K562 (cell line): Measurements from ENCODE around the gene ILK. TPM values are rescaled to one million over a fixed set of nuclear protein-coding genes. Genes with fewer than 3 reads are reported as not detected.

Experiments used
- AFF4 ChIP-seq: sonication (generic); formaldehyde crosslinking; IDR thresholded peaks from 2 replicates; pipeline ENCODE4 v1.8.0; 2023; ENCODE audit warnings: mild to moderate bottlenecking, missing genetic modification reagents
- ILF3 ChIP-seq: fragments of 450-650 bp; IDR thresholded peaks from 2 replicates; pipeline ENCODE4 v1.6.1; 2018; ENCODE audit warnings: antibody characterized with exemption, mild to moderate bottlenecking, moderate library complexity, borderline replicate concordance
- PHTF2 ChIP-seq: fragments of 250-450 bp; sonication (Bioruptor Pico); IDR thresholded peaks from 2 replicates; pipeline ENCODE4 v1.5.0; 2021; ENCODE audit warnings: mild to moderate bottlenecking
- POLR2B ChIP-seq: fragments of 450-650 bp; IDR thresholded peaks from 2 replicates; pipeline ENCODE4 v1.6.1; 2018; ENCODE audit warnings: low read depth; ENCODE audit not compliant: partially characterized antibody
- SMAD3 ChIP-seq: fragments of 450-650 bp; formaldehyde crosslinking; conservative IDR thresholded peaks from 2 replicates; pipeline ENCODE4 v1.4.0; 2020; ENCODE audit warnings: mild to moderate bottlenecking
- USF2 ChIP-seq: sonication (generic); formaldehyde crosslinking; IDR thresholded peaks from 2 replicates; pipeline ENCODE4 v1.5.0; 2020; ENCODE audit warnings: missing genetic modification reagents
- ZBTB49 ChIP-seq: sonication (generic); formaldehyde crosslinking; IDR thresholded peaks from 2 replicates; pipeline ENCODE4 v1.8.0; 2022; ENCODE audit warnings: missing genetic modification reagents, mild to moderate bottlenecking, borderline replicate concordance
- ZNF121 ChIP-seq: sonication (generic); formaldehyde crosslinking; conservative IDR thresholded peaks from 2 replicates; pipeline ENCODE4 v1.8.0; 2022; ENCODE audit warnings: missing genetic modification reagents
- ZNF24 ChIP-seq: fragments of 450-650 bp; IDR thresholded peaks from 2 replicates; pipeline ENCODE4 v1.6.1; 2016
- ZNF785 ChIP-seq: fragments of 250-450 bp; sonication (Bioruptor Pico); IDR thresholded peaks from 2 replicates; pipeline ENCODE4 v1.4.0; 2020; ENCODE audit warnings: mild to moderate bottlenecking
- ZZZ3 ChIP-seq: fragments of 450-650 bp; IDR thresholded peaks from 2 replicates; pipeline ENCODE4 v1.6.1; 2016; ENCODE audit warnings: antibody characterized with exemption, mild to moderate bottlenecking, moderate library complexity
- polyA plus RNA-seq, 8 experiments: library from polyadenylated mRNA; depleted of rRNA in 4 of 8; stranded (reverse) in 5 of 8; unstranded in 3 of 8; fragments of >200 nt; fragmentation: Nextera tagmentation in 2 of 8; fragmentation: Illumina TruSeq in 1 of 8; extraction: Ambion mirVana in 2 of 8; extraction: Trizol in 1 of 8; gene quantifications; 2 replicates each; pipeline versions ENCODE4 v1.2.1 to v1.2.3, GENCODE V29; 2011 to 2014; ENCODE audit warnings: inconsistent platforms in 1 of 8, missing spikeins in 1 of 8
- total RNA-seq, 7 experiments: library from RNA; depleted of rRNA in 6 of 7; stranded (reverse); fragments of >200 nt in 6 of 7; fragmentation: Illumina TruSeq in 2 of 7; extraction: Trizol in 2 of 7; gene quantifications; 2 replicates each; pipeline versions ENCODE4 v1.2.1 to v1.2.3, GENCODE V29; 2011 to 2021; ENCODE audit warnings: low replicate concordance in 1 of 7
- TF ChIP-seq, protein P1 (sequence below): fragments of 250-450 bp; sonication (Bioruptor Pico); IDR thresholded peaks from 2 replicates; pipeline ENCODE4 v1.8.0; 2022; ENCODE audit warnings: inconsistent platforms, mild to moderate bottlenecking, moderate library complexity, borderline replicate concordance
- TF ChIP-seq, protein P2 (sequence below), 2 experiments: fragments of 450-650 bp; conservative IDR thresholded peaks; 2 replicates each; pipeline ENCODE4 v1.6.1; 2017; ENCODE audit warnings: mild to moderate bottlenecking in 2 of 2, moderate library complexity in 2 of 2
- TF ChIP-seq, protein P3 (sequence below): fragments of 250-450 bp; sonication (Bioruptor Pico); IDR thresholded peaks from 2 replicates; pipeline ENCODE4 v1.8.0; 2022; ENCODE audit warnings: moderate library complexity, mild to moderate bottlenecking, inconsistent platforms

ILK gene
- total and polyA plus RNA-seq, 9 of the 15 experiments (the other 6 are each of a cell fraction or from before 2014, with no cell fraction given) = 43.3 to 95.9 (median 58.9) TPM

DNA sequence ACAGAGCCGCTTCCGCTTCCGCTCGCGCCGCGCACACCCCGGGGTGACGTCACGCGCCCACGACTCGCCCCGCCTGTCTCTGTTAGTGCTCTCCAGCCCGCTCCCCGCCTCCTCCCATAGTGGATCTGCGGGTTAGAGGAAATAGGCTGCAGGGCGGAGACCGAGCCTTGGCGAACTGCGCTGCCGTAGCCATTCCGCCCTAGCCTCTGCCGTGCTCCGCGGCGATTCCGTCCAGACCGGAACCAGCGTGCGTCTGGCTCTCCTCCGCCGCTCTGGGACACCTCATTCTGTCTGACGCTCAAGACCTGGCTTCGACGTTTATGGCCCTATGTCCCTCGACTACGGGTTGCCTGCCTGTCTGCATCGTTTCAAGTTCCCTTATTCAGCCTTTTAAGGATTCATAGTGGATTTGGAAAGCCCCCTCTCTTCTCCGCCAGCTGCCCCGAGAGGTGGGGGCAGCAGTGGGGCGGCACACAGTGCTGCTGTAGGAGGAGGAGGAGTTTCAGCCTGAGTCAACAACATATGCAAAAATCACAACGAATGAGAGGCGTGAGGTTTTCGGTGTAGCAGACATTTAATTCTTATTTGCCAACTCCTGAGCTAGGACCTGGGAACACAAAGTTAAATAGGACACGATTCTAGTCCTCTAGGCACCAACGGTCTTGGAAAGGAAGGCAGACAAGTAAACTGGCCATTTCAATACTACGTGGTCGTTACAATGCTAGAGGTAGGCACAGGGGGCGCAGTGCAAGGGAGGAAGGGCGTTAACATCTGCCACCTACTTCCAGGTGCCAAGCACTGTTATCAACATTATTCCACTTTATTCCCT, 8.9 kb downstream of the ILK start, which contains the start of gene TAF10 (continued):
- TF ChIP-seq ZZZ3 (no peak), SMAD3 (0 out of 2 replicates have a peak, but pooled peaks have one; percentile 63), ZNF785 (CRISPR knock-in tag) (no peak), ZBTB49 (no peak), USF2 (CRISPR knock-in tag) (no peak), AFF4 (CRISPR knock-in tag) (peak; percentile 81), PHTF2 (CRISPR knock-in tag) (peak; percentile 72; the same call in 1 of the 2 replicates), POLR2B (peak; percentile 95), ZNF24 (peak; percentile 91), ZNF121 (CRISPR knock-in tag) (no peak), ILF3 (no peak)
- TF ChIP-seq, protein P1, sequence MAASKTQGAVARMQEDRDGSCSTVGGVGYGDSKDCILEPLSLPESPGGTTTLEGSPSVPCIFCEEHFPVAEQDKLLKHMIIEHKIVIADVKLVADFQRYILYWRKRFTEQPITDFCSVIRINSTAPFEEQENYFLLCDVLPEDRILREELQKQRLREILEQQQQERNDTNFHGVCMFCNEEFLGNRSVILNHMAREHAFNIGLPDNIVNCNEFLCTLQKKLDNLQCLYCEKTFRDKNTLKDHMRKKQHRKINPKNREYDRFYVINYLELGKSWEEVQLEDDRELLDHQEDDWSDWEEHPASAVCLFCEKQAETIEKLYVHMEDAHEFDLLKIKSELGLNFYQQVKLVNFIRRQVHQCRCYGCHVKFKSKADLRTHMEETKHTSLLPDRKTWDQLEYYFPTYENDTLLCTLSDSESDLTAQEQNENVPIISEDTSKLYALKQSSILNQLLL (CRISPR knock-in tag) = no peak
- TF ChIP-seq, protein P2, sequence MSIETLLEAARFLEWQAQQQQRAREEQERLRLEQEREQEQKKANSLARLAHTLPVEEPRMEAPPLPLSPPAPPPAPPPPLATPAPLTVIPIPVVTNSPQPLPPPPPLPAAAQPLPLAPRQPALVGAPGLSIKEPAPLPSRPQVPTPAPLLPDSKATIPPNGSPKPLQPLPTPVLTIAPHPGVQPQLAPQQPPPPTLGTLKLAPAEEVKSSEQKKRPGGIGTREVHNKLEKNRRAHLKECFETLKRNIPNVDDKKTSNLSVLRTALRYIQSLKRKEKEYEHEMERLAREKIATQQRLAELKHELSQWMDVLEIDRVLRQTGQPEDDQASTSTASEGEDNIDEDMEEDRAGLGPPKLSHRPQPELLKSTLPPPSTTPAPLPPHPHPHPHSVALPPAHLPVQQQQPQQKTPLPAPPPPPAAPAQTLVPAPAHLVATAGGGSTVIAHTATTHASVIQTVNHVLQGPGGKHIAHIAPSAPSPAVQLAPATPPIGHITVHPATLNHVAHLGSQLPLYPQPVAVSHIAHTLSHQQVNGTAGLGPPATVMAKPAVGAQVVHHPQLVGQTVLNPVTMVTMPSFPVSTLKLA (conservative IDR thresholded peaks at IDR 0.05) = peak; percentile 69 to 76; a peak in 3 of 4 replicates
- TF ChIP-seq, protein P3, sequence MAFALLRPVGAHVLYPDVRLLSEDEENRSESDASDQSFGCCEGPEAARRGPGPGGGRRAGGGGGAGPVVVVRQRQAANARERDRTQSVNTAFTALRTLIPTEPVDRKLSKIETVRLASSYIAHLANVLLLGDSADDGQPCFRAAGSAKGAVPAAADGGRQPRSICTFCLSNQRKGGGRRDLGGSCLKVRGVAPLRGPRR = no peak
